Measurements from ENCODE around the gene ZC3HAV1.

DNA sequence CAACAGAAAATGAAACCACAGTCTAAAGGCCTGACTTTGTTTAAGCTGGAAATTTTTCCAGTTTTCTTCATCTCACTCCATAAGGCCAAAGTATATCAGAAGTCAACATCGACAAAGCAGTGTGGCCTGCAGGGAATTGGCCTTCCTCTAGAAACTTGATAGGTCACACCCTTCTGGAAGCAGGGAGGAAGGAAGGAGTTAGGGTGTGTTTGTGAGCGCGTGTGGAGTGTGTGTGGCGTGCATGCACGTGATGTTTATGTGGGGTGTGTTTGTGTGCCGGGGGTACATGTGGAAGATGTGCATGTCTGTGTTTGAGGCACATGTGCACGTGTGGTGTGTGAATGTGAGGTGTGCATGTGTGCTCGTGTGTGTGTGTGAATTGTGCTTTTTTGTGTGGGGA is 28.6 kb downstream of the ZC3HAV1 start:
- TF ChIP-seq, protein P1, sequence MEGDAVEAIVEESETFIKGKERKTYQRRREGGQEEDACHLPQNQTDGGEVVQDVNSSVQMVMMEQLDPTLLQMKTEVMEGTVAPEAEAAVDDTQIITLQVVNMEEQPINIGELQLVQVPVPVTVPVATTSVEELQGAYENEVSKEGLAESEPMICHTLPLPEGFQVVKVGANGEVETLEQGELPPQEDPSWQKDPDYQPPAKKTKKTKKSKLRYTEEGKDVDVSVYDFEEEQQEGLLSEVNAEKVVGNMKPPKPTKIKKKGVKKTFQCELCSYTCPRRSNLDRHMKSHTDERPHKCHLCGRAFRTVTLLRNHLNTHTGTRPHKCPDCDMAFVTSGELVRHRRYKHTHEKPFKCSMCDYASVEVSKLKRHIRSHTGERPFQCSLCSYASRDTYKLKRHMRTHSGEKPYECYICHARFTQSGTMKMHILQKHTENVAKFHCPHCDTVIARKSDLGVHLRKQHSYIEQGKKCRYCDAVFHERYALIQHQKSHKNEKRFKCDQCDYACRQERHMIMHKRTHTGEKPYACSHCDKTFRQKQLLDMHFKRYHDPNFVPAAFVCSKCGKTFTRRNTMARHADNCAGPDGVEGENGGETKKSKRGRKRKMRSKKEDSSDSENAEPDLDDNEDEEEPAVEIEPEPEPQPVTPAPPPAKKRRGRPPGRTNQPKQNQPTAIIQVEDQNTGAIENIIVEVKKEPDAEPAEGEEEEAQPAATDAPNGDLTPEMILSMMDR (IDR thresholded peaks at IDR 0.05): no peak
- TF ChIP-seq ZFX (IDR thresholded peaks at IDR 0.05; ENCODE audit: borderline replicate concordance): no peak

Data from 22Rv1 (cell line).